Stimulated activated CD8-positive, alpha-beta memory T cell treated with anti-CD3 and anti-CD28 coated beads, Interleukin-2, amount 100 ng/mL, for 1 hour (primary cell): Measurements from ENCODE around the gene PLPP1.
"Not testable (repeated sequence)": the region's sequence is repeated elsewhere in the genome, so short reads cannot be mapped to it uniquely, and the experiment has no call there.

Experiments used
- DNase-seq, 2 donors: peaks; one replicate each; pipeline ENCODE4 v3.0.0-alpha.2; 2020; ENCODE audit warnings: low read depth in 2 of 2

Gene PLPP1

DNA sequence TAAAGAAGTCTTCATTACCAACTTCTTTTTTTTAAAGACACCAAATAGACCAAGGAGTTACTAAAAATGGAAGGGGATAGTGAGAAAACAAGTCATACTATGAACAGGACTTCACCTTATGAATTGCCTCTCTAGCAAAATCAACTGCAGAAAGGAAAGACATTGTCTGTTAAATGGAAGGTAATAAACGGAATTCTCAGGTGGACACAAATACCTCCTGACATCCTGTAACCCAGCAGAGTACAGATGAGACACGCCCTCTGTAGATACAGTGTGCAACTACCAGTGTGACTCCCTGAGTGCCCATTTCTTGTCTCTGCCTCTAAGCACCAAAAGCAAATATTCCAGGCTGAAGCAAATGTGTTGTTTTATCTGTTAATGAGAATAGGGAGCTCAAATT, 12.2 kb upstream of the PLPP1 start:
- DNase-seq: no peak

DNA sequence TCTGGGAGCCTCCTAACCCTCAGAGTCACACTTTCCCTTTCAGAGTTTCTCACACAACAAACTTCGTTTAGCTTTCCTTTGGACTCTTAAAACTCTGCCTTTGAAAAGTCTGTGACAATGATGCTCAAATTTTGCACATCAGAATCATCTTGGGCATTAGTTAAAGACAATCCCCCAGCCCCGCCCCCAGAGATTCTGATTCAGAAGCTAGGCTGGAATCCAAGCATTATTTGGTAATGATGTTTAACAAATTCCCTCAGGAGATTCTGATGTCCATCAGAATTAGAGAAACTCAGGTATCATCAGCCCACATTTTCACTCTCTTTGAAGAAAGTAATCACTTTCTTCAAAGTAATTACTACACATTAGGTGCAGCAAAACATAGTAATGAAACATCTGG, 9.6 kb upstream of the PLPP1 start:
- no peak for DNase-seq

DNA sequence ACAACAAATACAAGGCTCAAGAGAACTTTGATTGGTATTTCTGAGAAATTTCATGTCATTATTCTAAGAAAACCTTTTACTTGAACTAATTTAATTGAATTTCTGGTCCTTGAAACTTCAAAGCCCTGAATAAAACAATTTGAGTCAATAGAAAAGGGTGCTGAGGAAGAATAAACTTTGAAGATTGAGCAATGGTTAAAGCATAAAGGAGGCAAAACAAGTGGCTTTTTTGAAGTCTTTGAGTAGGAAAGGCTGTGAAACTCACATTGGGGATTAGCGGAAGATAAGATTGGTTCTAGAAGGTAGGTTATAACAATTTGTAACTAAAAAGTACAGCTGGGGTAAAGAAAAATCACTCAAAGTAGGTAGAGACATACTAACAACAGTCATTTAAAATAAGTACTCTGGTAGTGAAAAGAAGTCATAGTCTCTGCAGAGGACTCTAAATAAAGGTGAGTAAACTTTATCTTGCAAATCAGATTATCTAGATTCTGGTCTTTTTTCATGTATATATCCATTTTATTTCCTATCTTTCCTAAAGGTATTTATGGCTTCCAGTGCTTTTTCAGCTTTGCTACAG, 6.4 kb upstream of the PLPP1 start:
- DNase-seq: no peak

DNA sequence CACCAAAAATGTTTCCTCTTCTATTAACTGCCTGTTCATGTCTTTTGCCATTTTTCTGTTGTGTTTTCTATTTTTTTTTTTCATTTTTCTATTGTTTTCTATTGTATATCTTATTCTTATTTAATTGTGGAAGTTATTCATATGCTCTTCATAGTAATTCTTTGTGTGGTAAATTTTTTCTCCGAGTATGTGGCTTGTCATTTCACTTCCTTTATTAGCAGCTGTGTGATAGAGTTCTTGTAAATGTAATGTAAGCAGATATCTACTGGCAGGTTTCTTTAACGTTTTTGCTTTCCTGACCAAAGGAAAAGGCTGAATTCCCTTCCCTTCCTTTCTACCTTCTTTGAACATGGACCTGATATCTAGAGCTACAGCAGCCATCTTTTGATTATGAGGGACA, 5.8 kb upstream of the PLPP1 start:
- no peak for DNase-seq

DNA sequence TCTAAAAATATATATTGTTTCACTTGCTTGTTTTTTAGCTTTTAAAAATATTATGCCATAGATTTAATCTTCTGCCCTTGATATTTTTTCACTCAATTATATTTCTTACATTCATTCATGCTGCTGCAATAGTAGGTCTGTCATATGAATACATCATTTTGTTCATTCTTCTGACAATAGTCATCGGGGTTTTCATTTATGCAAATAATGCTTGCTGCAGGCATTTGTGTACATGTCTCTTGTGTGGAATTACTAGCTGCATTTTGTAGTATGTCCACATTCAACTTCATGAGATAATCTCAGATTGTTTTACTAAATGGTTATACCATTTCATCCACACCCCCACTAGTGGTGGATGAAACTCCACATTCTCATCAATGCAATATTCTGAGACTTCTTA, 5.3 kb upstream of the PLPP1 start:
- no peak for DNase-seq

DNA sequence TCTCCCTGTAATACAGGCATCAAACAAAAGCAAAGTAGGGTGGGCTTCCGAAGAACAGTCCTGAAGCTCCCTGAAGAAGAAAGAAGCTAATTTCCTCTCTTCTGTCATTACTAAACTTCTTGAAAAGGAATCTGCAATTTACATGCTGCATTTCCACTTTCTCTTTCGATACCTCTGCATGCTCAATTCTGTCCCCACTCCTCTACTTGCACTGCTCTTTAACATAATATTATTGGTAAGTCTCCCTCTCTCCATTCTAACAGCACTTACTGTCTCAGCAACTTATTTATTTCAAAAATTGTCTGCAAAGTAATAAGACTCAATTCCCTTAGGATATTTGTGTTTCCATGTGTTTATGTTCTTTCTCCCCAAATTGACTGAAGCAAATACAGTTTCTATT, 3.9 kb upstream of the PLPP1 start:
- DNase-seq: no peak

DNA sequence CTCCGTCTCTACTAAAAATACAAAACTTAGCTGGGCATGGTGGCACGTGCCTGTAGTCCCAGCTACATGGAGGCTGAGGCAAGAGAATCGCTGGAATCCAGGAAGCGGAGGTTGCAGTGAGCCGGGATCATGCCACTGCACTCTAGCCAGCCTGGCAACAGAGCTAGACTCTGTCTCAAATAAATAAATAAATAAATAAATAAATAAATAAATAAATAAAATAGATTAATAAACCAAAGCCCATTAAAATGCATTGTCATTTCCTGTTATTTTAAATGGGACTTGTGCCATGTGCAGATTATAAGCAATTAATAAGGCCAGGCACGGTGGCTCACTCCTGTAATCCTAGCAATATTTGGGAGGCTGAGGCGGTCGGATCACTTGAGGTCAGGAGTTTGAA, 2.6 kb upstream of the PLPP1 start:
- DNase-seq: not testable (repeated sequence)

DNA sequence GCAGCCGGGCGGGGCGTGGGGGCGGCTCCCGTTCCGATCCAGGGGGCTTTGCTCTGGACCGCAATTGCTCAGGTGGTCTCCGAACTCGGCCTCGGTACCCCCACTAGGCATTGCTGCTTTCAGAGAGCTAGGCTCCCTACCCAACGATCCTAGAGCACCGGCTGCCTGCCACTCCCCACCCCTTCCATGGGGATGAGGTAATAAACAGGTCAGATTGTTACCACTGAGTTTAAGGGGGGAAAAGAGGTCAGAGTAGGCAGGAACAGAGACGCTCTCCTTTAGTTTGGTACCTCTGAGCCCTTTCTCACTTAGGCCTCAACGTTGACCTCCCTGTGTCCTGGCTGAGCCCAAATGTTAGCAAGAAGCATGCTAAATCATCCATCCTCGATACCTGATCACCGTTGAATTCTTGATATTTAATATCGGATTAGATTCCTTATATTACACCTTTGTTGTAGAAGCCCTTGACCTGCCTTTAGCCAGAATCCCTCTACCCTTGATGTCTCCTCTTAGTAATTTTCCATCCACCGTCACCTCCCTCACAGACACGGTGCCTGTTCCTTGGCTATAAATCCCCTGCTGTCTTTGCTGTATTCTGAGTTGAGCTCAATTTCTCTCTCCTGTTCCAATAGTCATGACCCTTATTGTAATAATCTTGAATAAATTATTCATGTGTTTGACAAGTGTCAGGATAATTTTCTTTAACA, 588 bp upstream of the PLPP1 start:
- no peak for DNase-seq

DNA sequence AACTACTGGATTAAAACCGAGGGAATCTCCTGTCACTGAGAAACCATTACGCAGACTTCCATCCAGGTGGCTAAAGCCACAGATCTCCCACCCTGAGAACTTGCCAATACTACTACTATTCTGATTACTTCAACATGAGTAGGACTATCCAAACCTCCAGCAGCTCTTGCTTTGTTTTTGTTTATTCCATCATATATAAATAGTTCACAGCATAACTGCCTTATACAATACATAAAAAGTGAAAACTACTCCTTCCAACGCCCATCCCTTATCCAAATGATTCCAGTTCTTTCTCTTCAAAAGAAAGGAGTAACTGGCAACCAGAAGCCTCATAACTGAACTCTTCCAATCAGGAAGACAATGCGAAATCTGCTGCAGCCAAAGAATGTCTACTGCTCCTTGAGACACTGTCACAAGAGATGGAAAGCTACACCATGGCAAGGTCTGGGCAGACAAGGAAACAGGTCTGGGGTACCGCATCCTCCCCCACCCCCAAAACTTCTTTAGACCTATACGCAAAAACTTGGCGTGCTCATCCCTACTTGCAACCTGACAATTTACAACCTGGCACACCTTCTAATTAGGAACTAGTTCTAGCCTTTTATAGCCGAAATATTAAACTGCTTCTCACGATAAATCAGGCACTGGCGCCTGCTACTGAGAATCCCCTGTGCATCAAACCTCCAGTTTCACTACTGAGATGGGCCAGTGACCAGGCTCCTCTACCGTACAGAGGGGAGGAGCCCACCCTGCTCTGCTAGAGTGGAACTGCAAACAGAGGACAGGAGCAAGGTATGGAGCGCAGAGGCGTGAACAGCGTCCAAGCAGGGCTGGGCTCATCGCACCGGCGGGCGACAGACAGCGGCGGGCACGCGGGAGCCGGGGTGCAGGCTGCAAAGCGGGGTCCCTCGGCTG, 986 bp downstream of the PLPP1 start:
- DNase-seq: no peak

DNA sequence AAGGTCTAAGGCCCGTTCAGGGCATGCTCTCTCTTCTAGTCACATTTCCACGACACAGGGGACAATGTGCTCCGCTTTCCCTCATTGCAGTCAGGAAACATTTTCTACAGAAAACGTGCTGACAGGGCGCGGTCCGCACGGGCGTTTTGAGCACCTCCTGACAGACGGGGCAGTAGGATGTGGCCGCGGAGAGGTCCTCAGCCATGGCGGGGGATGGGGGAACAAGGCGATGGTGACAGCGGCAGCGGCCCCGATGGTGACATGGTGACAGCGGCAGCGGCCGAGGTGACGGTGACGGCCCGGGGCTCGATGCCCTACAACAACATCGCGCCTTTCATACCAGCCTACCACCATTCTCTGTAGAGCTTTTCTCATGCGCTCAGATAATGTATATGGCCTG, 4.1 kb downstream of the PLPP1 start:
- no peak for DNase-seq

DNA sequence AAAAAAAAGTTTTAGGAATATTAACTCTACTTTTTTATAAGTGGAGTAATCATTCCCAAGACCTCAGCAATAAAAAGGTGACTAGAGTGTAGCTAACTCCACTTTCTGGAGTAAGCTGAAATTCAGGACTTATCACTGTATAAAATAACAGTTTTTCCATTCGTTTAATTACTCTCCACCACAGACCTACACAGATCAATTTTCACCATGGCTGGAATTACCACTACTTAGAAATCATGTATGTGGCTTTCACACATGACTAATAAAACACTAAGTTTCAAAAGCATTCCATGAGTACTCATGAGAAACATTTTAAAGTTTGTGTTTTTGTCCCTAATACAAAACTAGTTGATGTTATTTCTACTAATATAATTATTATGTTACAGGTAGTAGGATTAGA, 9.9 kb downstream of the PLPP1 start:
- DNase-seq: no peak

DNA sequence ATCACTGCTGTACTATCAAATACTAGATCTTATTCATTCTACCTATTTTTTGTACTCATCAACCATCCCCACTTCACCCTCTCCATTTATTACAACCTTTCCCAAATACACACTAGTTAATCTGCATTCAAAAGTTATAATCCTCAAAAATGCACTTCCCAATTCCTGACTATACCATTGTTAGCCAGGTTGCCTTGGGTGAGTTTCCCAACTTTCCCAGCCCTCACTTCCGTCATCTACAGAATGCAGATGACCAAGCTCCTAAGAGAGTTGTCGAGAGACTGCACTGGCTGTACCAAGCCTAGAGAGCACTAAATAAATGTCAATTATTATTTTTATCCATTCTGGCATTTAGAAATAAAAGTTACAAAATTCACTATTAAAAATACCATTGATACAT, 11.5 kb downstream of the PLPP1 start:
- DNase-seq: no peak

DNA sequence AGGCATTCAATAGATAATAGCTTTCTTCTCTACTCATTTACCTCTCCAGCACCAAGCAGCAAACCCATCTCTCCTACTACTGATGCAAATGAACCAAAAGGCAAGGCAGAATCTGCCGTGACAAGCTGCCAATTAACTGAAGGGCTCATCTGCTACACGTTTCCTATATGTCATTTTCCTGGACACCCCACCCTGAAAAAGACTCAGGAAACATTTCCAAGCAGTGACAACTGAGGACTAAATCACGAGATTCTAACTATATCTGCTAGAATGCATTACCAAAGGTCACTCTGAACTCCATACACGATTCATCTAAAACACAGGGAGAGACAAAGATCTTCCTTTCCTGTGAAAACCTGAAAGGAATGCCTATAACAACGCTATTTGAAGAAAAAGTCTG, 12.9 kb downstream of the PLPP1 start:
- DNase-seq: no peak

DNA sequence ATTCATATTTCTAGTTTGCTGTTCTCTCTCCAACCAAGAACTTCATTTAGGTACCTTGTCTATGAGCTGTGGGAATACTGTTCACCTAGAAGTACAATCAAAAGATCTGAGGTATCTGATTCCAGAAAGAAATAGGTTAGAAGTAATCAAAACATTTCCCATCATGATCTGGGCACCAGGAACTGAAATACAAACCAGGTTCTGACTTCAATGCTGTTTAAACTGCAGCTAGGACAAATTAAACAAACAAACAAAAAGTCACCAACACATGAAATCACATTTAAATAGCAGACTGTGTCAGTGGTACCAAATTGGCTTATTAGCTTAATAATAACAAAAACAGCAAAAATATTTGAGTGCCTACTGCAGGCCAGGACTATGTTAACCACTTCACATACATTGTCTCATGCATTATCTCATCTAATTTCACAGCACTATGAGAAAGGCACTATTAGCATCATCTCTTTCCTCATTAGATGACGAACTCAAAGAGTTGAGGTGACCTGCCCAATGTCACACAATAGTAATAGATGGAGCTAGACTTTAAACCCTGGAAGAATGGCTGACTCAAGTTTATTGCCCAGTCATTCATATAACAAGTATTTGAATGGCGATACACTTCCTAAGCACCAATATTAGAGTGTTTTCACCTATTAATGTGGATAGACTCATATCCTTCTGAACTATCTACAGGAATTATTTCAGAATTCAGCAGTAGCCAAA, 14.5 kb downstream of the PLPP1 start:
- DNase-seq: no peak

DNA sequence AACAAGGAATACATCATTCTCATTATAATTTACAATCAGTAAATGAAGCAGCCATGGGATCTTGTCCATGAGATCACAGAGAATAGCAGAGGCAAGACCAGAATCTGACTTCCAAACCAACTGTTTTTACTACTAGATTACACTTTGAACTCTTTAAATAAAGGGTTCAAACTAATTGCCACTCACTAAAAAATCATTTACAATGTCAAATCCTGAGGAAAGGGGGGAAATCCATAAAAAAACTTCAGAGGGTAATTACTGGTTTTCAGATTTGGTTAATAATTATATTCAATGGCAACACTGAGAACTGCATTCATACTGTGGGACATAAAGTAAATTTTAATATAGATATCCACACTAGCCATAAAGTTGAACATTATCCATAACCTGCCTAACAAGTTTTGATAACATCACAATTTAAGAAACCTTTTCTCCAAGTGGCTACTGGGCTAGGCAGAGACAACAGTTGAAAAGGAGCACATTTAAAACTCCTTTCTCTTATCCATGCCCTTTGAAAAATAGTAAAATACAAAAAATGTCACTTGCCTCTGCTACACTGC, 15.9 kb downstream of the PLPP1 start:
- DNase-seq: no peak

DNA sequence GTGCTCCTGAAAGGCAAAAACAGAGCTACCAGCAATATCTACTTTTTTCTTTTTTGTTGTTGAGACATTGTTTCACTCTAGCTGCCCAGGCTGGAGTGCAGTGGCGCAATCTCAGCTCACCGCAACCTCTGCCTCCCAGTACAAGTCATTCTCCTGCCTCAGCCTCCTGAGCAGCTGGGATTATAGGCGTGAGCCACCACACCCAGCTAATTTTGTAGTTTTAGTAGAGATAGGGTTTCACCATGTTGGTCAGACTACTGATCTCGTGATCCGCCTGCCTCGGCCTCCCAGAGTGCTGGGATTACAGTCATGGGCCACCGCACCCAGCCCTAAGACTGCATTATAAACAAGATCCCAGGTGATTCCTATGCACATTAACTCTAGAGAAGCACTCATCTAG, 17.0 kb downstream of the PLPP1 start:
- no peak for DNase-seq

DNA sequence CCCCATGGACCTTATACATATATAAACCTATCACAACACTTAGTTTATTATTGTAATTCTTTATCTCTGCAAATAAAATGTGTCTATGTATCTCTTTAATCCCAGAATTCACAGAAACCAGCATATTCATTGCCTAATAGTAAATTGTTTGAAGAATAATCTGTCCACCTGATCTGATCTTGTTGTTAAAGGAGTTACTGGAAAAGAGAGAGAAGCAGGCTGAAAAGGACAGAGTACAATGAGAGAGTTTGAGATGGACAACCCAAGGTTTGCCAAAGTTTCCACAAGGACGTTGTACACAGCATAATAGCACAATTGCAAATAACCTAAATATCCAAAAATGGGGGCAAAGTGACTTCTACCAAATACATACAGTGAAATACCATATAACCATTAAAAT, 23.8 kb downstream of the PLPP1 start:
- no peak for DNase-seq

DNA sequence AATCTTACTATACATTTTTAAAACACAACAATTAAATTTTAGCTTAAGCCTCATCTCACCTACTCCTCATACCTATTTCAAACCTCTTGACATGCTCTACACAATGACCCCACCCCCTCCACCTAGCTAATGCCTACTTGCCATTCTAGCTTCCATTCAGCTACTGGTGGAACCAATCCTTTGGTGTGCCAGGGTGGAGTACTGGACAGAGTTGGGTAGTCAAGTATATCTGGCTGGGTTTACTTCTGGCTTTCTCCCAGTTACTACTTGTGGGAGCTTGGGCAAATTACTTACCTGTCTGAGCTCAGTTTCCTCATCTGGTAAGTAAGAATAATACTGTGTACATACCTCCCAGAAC, 24.3 kb downstream of the PLPP1 start:
- DNase-seq: no peak

DNA sequence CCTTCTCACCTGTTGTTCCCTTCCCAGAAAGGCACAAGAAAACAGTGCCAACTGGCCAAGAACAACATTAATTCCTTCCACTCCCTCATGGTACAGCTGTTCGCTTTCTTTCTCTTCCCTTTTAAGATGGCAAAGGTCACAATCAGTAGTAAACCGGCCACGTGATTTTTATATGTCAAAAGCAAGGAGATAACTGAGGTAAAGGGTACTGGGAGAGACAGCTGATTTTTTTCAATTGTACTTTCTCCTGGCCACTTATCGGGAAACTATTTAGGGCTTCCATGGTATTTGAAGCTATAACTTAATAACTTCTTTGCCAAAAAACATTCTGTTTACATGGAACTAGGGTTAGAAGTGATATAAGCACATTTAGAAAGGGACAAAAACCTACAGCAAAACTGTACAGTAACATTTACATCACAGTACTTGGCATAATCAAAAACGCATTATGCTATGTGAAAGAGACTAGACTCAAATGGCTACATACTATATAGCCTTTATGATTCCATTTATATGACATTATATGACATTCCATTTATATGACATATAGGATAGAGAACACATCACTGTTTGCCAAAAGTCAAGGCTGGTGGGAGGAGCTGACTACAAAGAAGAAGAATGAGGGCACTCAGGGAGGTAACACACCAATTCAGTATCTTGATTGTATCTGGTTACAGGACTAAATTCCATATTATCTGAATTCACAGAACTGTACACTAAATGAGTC, 24.8 kb downstream of the PLPP1 start:
- DNase-seq: no peak

DNA sequence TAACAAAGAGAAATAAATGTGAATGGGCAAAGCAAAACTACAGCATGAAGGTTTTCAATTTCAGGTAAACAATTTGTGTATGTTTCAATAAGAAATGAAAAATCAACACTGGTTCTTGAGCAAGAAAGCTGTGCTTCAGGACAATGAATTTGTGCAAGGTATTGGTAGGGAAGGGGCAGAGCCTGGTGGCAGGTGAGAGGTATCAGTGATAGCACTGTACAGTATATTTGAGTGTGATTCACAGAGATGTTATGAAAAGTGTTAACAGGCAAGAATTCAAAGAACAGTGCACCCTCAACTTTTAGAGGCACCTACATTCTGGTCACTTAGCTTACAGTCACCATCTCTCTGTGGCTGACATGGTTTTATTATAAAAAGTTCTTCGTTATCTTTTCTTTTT, 25.7 kb downstream of the PLPP1 start:
- no peak for DNase-seq

DNA sequence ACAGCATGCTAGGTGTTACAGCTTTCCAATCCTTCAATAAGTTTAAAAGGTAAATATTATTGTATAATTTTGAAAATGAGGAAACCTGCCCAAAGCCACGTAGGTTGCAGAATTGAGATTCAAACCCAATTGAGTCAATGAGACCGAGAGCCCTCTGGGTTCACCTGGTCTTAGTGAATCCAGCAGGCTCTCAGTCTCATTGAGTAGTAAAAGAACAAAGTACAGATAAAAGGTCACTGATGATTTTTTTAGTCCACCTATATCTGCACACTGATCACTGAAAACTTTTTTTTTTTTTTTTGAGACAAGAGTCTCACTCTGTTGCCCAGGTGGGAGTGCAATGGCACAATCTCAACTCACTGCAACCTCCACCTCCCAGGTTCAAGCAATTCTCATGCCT, 27.2 kb downstream of the PLPP1 start:
- DNase-seq: no peak
